Activated CD4-positive, alpha-beta T cell treated with anti-CD3 and anti-CD28 coated beads, Interleukin-2, amount 50 U/mL, for 48 hours (primary cell): Measurements from ENCODE around the gene PCID2.
"Not testable (repeated sequence)": the region's sequence is repeated elsewhere in the genome, so short reads cannot be mapped to it uniquely, and the experiment has no call there.

Source experiments
- DNase-seq, 2 experiments: peaks; one replicate each; pipeline ENCODE4 v3.0.0-alpha.2; 2020

The PCID2 gene

GRCh38 chr13:113208421-113209335 lies at the start of gene PCID2:
PCID2 (minus strand) TSS chr13:113208669; CDS start chr13:113208634, 35 bp downstream.
- peak; percentile 87 to 89 for DNase-seq

DNA sequence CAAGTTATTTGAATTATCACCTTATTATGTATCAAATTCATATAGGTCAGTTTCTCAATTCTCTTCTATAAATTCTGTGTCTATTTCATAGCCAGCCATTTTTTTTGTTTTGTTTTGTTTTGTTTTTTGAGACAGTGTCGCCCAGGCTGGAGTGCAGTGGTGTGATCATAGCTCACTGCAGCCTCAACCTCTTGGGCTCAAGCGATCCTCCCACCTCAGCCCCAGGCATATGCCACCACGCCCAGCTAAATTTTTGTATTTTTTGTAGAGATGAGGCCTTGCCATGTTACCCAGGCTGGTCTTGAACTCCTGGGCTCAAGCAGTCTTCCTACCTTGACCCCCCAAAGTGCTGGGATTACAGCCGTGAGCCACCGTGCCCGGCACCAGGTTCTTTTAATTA lies 49.4 kb upstream of the PCID2 start:
- not testable (repeated sequence) for DNase-seq

- DNase-seq = no peak
These were observed 44.1 kb upstream of the PCID2 start for GRCh38 chr13:113252516-113253095.

DNA sequence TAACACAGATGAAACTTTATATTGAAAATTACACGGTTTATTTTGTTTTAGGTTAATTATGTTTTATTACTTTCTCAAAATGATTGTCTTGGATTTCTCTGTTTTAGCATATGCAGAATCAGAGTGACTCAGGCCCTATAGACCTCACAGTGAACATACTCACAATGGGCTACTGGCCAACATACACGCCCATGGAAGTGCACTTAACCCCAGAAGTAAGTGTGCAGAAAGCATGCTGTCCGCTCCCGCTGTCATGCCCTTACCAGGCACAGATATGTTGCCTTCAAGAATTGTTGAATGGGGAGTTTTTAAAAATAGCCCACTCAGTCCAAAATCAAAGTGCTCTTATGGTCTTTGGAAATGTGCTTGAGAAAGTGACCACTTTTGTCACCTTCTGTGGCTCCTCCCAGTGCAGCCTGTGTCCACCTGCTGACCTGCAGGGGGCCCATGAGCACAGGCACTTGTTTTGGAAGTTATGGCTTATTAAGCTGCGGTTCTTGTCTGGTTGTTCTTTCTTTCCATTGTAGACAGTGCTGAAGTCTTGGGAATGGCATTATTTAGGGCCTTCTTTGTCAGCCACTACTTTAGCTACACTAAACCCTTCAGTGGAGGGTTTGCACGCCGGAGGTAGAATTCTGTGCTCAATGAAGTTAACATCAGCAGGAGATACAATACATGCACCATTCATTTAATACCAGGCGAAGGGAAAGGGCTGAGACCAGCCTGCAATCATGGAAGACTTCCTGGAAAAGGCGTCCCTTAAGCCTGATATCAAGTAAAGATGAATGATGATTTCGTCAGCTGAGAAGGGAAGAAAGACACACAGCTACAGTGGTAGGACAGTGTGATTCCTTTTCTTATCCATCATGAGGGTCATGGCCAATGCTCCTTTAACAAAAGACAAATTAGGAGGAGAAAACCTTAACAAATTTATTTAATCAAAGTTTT lies 37.7 kb upstream of the PCID2 start:
- no peak for DNase-seq

DNA sequence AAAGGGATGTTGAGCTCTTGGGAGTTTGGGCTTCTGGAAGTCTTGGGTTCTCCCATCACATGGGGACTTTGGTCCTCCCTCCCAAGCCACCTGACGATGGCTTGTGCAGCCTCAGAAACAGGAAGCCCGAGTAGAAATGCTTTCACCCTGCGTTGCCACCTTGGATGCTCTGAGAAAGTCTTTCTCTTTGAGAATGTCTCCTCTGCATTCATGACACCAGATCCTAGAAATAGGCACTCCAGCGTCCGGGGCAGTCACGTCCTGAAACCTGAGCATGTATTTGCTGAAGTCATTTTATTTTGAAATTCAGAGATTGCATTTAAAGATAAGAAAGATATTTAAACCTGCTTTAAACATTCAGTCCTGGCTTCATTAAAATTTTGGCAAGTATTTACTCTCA lies 35.4 kb upstream of the PCID2 start:
- DNase-seq = no peak

DNA sequence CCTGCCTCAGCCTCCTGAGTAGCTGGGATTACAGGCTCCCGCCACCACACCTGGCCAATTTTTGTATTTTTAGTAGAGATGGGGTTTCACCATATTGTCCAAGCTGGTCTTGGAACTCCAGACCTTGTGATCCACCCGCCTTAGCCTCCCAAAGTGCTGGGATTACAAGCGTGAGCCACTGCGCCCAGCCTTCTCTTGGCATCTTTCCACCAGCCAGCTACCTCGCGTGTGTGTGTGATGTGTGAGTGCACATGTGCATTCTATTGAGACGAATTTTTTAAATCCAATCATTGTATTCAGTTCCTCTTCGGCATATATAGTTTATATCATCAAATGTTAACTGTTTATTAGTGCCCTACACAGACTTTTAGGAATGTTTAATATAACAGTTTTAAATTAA lies 33.2 kb upstream of the PCID2 start:
- not testable (repeated sequence) for DNase-seq

DNA sequence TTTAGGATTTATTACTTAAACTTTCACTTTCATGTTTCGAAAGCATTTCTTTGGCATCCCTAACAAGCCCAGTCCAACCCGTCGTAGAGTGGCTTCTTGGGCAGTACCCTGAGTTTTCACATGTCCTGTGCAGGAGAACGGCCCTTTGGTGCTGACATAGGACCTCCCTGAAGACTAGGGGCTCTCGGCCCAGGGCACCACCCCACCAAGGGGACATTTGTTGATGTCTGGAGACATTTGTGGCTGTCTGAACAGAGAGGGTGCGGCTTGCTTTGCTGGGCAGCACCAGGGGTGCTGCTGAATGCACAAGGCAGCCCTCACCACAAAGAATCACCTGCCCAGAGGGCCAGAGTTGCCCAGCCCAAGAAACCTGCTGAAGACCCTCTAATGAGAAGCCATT lies 31.5 kb upstream of the PCID2 start:
- no peak for DNase-seq

- DNase-seq = no peak
These were observed 30.9 kb upstream of the PCID2 start for GRCh38 chr13:113239357-113239756.

- no peak for DNase-seq
These were observed 30.1 kb upstream of the PCID2 start for GRCh38 chr13:113238536-113238935.

GRCh38 chr13:113233101-113233500 lies 24.6 kb upstream of the PCID2 start:
- DNase-seq = no peak

DNA sequence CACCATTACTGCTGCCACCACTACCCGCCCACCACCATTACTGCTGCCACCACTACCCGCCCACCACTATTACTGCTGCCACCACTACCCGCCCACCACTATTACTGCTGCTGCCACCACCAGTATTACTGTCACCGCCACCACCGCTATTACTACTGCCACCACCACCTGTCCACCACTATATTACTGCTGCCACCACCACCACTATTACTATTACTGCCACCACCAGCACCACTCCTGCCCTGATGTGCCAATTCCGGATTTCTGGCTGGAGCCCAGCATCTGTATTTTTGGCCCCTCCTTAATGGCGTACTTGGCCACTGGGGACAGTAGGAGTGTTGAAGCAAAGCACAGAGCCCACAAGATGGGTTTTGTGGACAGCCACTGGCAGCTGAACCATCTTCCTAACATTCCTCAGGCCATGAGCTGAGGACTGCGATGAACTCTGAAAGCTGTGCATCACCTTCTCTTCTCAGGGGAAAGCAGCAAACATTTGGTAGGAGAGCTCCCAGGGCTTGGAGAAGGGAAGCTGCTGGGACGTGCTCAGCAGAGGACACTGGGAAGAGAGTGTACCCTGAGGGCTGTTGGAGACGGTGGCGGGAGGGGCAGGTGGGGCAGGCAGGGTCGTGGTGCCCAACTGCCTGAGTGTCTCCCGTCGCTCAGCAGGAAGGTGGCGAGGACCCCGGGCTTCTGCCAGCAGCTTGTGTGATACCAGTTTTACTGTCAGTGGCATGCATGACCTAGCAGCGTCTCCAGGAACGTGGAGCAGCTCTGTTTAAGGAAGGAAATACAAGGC lies 23.9 kb upstream of the PCID2 start:
- DNase-seq = no peak

- no peak for DNase-seq
These were observed 23.1 kb upstream of the PCID2 start for GRCh38 chr13:113231306-113232207.

- DNase-seq = no peak
These were observed 21.3 kb upstream of the PCID2 start for GRCh38 chr13:113229791-113230190.

GRCh38 chr13:113229161-113229560 lies 20.7 kb upstream of the PCID2 start:
- no peak for DNase-seq

GRCh38 chr13:113226873-113227450 lies 18.5 kb upstream of the PCID2 start:
- no peak for DNase-seq

DNA sequence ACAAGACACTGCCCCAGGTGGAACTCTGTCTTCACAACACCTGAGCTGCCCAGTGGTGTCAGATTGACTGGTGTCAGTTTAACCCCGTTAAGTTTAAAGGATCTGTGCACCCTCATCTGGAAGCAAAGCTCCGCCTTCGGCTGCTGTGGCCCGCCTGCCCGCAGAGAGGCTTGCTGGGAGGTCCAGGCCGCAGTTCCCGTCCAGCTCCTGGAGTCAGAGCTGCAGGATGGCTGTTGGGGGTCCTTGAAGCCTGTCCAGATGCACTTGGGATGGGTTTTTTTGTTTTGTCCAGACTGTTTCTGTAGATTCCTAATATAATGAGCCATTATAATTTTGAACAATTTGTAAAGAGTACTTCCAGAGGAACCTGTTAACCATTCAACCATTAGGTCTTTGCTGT lies 17.0 kb upstream of the PCID2 start:
- DNase-seq = no peak

- DNase-seq = no peak
These were observed 16.0 kb upstream of the PCID2 start for GRCh38 chr13:113224486-113224885.

DNA sequence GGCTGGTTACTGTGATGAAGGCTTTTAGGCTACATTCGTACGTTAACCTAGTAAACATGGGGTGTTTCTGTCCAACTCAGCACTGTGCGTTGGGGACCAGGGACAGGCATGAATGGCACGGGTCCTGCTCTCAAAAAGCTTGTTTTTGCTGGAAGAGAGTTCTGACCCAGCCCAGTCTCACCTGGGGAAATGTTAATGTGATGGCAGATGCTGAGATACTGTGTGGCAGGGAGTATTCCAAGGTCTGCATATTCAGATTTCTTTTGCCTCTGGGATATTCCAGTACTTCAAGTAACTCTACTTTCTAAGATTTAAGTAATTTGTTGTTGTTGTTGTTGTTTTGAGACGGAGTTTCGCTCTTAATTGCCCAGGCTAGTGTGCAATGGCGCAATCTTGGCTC lies 14.6 kb upstream of the PCID2 start:
- no peak for DNase-seq

- no peak for DNase-seq
These were observed 12.4 kb upstream of the PCID2 start for GRCh38 chr13:113220877-113221276.

GRCh38 chr13:113220141-113220598 lies 11.7 kb upstream of the PCID2 start:
- no peak for DNase-seq
